GM12864 (cell line): ENCODE measurements around the gene LPO.
A peak's percentile ranks its signal among the peaks of the same experiment; 100 is the strongest.

Experiments
- DNase-seq: peaks from one replicate; pipeline ENCODE4 v3.0.0-alpha.2; 2011; ENCODE audit warnings: low read depth
- H3K4me3 ChIP-seq: 2 replicates; pipeline ENCODE4 v1.5.1; 2011; ENCODE audit warnings: mild to moderate bottlenecking, low read depth, low read length, control low read depth
- CTCF ChIP-seq: IDR thresholded peaks from 2 replicates; pipeline ENCODE4 v1.5.1; 2011; ENCODE audit warnings: low read depth, mild to moderate bottlenecking, moderate library complexity, low read length, control low read depth, inconsistent platforms; ENCODE audit errors: missing control alignments

The LPO gene

GRCh38 chr17:58246104-58246740 lies 7.8 kb downstream of the LPO start:
- TF ChIP-seq CTCF: no peak
- H3K4me3 ChIP-seq: no peak overlapping the region
- DNase-seq: no peak

GRCh38 chr17:58246781-58247180 lies 8.4 kb downstream of the LPO start:
- no peak for DNase-seq
- TF ChIP-seq CTCF: no peak
- no peak overlapping the region for H3K4me3 ChIP-seq

- TF ChIP-seq CTCF: no peak
- no peak overlapping the region for H3K4me3 ChIP-seq
- no peak for DNase-seq
Observed at GRCh38 chr17:58247511-58248363, 9.4 kb downstream of the LPO start.

- DNase-seq: no peak
- TF ChIP-seq CTCF: no peak
- H3K4me3 ChIP-seq: no peak overlapping the region; the same call in 1 of the 2 replicates
Observed at GRCh38 chr17:58248955-58249269, 10.5 kb downstream of the LPO start.

- H3K4me3 ChIP-seq: peak overlapping the region; percentile 54
- DNase-seq: no peak
- peak; percentile 95 for TF ChIP-seq CTCF
Observed at GRCh38 chr17:58249270-58250133, 11.1 kb downstream of the LPO start.

- no peak for DNase-seq
- no peak for TF ChIP-seq CTCF
- H3K4me3 ChIP-seq: no peak overlapping the region
Observed at GRCh38 chr17:58250344-58251011, 12.1 kb downstream of the LPO start.
